ENCODE measurements around the gene ACO2.

- TF ChIP-seq CTCF (conservative IDR thresholded peaks at IDR 0.05) = no peak
- TF ChIP-seq EZH2 (IDR thresholded peaks at IDR 0.05; ENCODE audit: low read depth) = no peak
These were observed 12.4 kb downstream of the ACO2 start for GRCh38 chr22:41481131-41481830.
